SU-DHL-6 (cell line): Measurements from ENCODE around the gene NBEA.

ENCODE experiments used
- EZH2phosphoT487 ChIP-seq: fragments of 200-600 bp; sonication (generic), shearing (Covaris generic); conservative IDR thresholded peaks from 2 replicates; pipeline ENCODE4 v1.6.1; 2018; ENCODE audit warnings: mild to moderate bottlenecking, antibody characterized with exemption, low read length, moderate library complexity, mixed read lengths
- TF ChIP-seq, protein P1 (sequence below): fragments of 200-600 bp; sonication (generic); IDR thresholded peaks from one replicate; pipeline ENCODE4 v1.5.1; 2017; ENCODE audit warnings: antibody characterized with exemption, mild to moderate bottlenecking, low read length, moderate library complexity; ENCODE audit not compliant: insufficient read depth, poor library complexity, severe bottlenecking

DNA sequence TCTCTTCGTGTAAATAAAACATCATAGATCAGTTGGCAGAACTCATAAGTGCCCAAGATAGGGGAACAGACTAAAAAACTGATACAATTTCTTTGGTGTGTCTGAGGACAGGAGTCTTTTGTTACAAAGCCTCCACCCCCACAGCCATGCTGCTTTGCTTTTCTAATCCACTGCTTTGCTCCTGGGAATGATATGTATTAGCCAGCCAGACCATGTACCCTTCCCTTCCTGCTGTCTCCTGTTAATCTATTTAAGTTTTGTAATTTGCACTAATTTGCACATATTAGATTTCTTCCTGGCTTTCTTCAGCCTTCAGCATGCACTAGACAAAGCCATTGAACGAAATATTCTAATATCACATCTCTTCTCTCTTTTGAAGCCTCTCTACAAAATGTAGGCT, 403.9 kb downstream of the NBEA start:
- TF ChIP-seq, protein P1, sequence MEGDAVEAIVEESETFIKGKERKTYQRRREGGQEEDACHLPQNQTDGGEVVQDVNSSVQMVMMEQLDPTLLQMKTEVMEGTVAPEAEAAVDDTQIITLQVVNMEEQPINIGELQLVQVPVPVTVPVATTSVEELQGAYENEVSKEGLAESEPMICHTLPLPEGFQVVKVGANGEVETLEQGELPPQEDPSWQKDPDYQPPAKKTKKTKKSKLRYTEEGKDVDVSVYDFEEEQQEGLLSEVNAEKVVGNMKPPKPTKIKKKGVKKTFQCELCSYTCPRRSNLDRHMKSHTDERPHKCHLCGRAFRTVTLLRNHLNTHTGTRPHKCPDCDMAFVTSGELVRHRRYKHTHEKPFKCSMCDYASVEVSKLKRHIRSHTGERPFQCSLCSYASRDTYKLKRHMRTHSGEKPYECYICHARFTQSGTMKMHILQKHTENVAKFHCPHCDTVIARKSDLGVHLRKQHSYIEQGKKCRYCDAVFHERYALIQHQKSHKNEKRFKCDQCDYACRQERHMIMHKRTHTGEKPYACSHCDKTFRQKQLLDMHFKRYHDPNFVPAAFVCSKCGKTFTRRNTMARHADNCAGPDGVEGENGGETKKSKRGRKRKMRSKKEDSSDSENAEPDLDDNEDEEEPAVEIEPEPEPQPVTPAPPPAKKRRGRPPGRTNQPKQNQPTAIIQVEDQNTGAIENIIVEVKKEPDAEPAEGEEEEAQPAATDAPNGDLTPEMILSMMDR = no peak
- TF ChIP-seq EZH2phosphoT487 = no peak
